GM21528 (cell line): ENCODE measurements around the gene LIAS.

Experiments
- ATAC-seq: cut with Tn5 transposase; IDR thresholded peaks from one replicate; pipeline ENCODE4 v1.9.1; 2021; ENCODE audit warnings: mild to moderate bottlenecking, moderate library complexity; ENCODE audit not compliant: unreplicated experiment, low FRiP score

The LIAS gene

DNA sequence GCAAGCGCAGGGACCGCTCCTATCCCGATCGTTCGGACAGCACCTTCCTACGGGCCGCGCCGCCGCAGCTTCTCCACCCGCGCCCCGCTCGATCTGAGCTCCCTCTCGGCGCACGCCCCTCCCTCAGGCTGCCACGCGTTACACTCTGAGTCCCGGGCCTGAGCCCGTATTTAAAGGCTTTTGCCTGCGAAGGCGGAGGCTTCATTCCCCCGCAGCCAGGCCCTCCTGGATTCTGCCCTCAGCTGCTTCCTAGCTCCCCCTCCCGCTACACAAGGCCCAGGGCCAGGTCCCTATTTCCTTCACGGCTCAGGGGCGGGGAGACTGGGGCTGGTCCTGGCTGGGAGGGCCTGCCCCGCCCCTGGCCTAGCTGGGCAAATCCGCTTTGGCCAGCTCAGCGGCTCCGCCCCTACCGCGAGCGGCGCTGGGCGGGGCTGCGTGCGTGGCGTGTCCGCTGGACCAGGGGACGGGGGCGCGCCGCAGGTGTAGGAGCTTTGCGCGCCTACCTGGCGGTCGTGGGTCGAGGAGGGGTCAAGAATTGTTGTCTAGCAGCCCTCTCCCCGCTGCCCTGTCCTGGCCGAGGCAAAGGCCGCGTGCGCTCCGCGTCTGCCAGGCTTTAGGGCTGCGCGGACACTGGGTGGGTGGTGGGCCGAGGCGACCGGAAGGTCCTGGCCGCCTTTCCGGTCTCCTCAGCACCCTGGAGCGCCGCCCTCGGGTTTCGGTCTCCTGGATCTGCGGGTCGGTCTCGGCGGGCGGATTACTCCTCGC lies 68.6 kb downstream of the LIAS start, which contains the start of gene UGDH:
UGDH (minus strand) TSS at position 144 of the 765 bp plus-strand sequence. CDS start 5,927 bp downstream, outside the sequence.
- ATAC-seq = peak; percentile 96

DNA sequence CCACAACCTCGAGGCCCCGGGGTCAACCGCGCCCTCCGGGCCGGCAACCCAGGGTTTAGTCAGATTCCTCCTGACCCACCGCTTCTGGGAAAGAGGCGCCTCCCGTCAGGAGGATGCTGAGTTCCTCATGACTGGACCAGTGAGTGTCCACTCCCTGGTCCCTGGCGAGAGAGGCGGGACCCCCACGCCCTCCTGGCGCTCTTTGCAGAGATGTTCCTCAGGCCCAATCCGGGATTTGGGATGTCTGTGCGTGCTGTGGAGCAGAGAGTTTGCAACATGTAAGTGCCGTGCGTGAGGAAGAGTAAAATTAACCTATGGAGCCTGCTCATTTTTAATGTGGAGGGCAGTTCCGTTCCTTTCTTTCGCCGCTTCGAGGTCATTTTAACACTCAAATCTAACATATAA lies 69.2 kb downstream of the LIAS start:
- ATAC-seq = no peak
